ENCODE measurements around the gene TCIRG1.
"Not testable (repeated sequence)": the region's sequence is repeated elsewhere in the genome, so short reads cannot be mapped to it uniquely, and the experiment has no call there.

The TCIRG1 gene

DNA sequence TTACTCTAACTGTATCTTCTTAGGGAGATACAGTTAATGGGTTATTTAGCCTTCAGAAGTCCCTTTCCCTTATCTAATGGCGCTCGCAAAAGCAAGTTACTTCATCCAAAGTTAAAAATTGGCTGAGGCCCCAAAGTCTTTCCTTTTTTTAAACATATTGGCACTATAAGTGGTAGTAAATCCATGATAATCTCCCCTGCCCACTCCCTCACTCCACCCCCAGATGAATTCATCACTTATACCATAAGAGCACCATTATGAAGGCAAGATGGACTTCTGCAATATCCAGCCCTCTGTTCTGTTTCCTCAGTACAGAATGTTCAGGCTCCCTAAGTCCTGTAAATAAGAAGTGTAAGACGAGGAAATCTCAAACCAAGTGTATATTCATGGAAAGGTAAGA, 44.7 kb downstream of the TCIRG1 start:
- no peak overlapping the region for H3K4me3 ChIP-seq (ENCODE audit: low read depth, low read length)
- no peak for DNase-seq (ENCODE audit: low read depth)
- TF ChIP-seq, protein P1, sequence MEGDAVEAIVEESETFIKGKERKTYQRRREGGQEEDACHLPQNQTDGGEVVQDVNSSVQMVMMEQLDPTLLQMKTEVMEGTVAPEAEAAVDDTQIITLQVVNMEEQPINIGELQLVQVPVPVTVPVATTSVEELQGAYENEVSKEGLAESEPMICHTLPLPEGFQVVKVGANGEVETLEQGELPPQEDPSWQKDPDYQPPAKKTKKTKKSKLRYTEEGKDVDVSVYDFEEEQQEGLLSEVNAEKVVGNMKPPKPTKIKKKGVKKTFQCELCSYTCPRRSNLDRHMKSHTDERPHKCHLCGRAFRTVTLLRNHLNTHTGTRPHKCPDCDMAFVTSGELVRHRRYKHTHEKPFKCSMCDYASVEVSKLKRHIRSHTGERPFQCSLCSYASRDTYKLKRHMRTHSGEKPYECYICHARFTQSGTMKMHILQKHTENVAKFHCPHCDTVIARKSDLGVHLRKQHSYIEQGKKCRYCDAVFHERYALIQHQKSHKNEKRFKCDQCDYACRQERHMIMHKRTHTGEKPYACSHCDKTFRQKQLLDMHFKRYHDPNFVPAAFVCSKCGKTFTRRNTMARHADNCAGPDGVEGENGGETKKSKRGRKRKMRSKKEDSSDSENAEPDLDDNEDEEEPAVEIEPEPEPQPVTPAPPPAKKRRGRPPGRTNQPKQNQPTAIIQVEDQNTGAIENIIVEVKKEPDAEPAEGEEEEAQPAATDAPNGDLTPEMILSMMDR (IDR thresholded peaks at IDR 0.05; ENCODE audit: insufficient read depth, low read depth, low read length, missing control alignments), result no peak

DNA sequence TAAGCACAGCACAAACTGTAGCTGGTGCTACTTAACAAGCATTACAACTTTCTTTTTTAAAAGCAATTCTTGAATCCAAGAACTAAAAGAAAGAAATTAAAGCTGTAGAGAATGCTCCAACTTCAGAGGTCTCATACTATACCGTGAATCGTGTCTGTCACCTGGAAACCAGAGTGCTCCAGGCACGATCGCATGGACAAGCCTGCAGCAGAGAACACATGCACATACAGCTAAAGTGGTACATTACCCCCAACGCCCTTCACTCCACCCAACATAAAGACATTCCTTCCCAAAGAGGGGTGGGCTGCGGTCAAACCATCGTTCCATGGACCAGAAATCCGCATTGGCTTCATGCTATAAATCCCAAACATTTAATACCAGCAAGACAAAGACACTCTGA, 50.9 kb downstream of the TCIRG1 start:
- DNase-seq (ENCODE audit: low read depth), result no peak
- TF ChIP-seq, protein P1 (IDR thresholded peaks at IDR 0.05; ENCODE audit: insufficient read depth, low read depth, low read length, missing control alignments), result no peak
- no peak overlapping the region for H3K4me3 ChIP-seq (ENCODE audit: low read depth, low read length)

DNA sequence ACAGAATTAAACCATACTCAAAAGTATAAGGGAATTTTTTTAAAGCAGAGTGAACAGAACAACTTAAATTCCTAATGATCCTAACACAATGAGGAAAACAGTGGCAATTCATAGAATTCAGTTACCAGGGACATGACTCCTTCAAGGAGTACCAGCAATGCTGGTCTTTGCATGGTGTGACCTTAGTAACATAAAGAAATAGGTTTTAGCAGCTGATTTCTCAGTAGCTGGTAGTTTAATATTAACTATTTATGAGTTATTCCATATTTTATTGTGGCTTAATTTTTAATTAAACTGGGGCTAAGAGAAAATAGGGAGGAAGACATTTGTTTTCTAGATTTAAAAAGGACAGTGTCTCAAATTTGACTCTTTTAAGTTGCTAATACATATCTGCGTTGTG, 51.5 kb downstream of the TCIRG1 start:
- DNase-seq (ENCODE audit: low read depth), result no peak
- no peak overlapping the region for H3K4me3 ChIP-seq (ENCODE audit: low read depth, low read length)
- TF ChIP-seq, protein P1 (IDR thresholded peaks at IDR 0.05; ENCODE audit: insufficient read depth, low read depth, low read length, missing control alignments), result no peak

DNA sequence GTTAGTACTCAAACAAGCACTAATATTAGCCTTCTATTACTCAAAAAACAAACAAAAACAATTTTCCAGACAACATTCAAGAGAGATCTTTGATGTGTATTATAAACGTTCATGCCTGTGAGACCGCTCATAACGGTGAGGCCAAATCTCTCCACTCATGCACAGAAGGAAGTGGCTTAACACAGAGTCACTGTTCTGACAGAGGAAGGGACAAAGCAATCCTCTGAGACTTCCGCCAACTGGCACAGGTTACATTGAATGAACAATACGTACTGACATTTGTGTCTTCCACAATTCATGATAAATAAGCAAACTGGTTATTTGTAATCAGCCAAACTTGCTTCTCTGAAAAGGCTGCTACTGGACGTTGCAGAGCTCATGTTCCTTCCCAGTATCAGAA, 51.9 kb downstream of the TCIRG1 start:
- H3K4me3 ChIP-seq (ENCODE audit: low read depth, low read length), result no peak overlapping the region
- TF ChIP-seq, protein P1 (IDR thresholded peaks at IDR 0.05; ENCODE audit: insufficient read depth, low read depth, low read length, missing control alignments), result no peak
- DNase-seq (ENCODE audit: low read depth), result peak; percentile 24

DNA sequence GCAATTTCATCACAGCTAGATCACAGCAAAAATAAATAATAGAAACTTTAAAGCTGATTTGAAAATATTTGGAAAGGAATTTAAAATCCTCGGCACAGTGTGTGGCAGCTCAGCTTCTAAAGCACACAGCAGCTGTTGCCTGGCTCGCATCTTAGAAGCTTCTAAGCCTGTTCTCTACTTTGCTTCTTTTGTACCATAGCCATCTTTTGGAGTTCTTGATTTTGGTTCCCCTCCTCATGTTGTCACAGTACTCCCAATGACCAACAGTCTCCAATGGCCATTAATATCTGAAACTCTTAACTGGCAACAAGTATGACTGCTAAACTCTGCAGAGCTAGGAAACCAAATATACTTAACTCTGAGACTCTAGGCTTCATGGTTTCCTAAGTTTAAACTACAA, 53.6 kb downstream of the TCIRG1 start:
- no peak overlapping the region for H3K4me3 ChIP-seq (ENCODE audit: low read depth, low read length)
- TF ChIP-seq, protein P1 (IDR thresholded peaks at IDR 0.05; ENCODE audit: insufficient read depth, low read depth, low read length, missing control alignments), result no peak
- DNase-seq (ENCODE audit: low read depth), result no peak

DNA sequence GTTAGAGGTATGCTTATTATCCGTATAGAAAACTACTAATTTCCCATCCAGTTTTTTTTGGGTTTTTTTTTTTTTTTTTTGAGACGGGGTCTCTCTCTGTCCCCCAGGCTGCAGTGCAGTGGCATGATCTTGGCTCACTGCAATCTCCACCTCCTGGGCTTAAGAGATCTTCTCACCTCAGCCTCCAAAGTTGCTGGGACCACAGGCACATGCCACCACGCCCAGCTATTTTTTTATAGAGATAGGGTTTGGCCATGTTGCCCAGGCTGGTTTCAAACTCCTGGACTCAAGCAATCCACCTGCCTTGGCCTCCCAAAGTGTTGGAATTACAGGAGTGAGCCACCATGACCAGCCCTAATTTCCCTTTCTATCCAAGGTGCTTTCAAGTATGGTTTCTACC, 54.1 kb downstream of the TCIRG1 start:
- DNase-seq (ENCODE audit: low read depth); H3K4me3 ChIP-seq (ENCODE audit: low read depth, low read length): not testable (repeated sequence)

DNA sequence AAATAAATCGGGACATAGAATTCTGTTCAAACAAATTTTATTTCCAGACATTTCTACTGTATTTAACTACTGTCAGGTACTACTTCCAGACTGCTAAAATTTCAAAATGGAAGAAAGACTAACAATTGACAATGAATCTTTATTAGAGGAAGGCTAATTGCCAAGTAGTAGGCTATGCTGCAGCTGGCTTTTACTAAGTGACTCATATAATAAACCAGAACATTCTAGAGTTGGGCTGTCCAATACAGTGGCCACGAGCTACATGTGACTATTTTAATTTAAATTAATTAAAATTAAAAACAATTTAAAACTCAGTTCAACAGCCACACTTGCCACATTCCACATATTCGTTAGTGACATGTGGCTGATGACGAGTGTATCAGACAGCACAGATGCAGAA, 54.7 kb downstream of the TCIRG1 start:
- no peak overlapping the region for H3K4me3 ChIP-seq (ENCODE audit: low read depth, low read length)
- no peak for DNase-seq (ENCODE audit: low read depth)
- TF ChIP-seq, protein P1 (IDR thresholded peaks at IDR 0.05; ENCODE audit: insufficient read depth, low read depth, low read length, missing control alignments), result no peak

All from GM12865 (cell line).